HL-60 (cell line): Measurements from ENCODE around the gene TRIO.

ENCODE experiments used
- DNase-seq, 2 experiments: peaks; one replicate each; pipeline ENCODE4 v3.0.0-alpha.2; 2010 to 2020; ENCODE audit warnings: low read depth in 1 of 2, low spot score in 1 of 2
- H3K27ac ChIP-seq: fragments of 250-450 bp; sonication (Bioruptor Pico); replicated peaks from 2 replicates; pipeline ENCODE4 v1.5.1; 2020; ENCODE audit warnings: mild to moderate bottlenecking, moderate library complexity
- H3K27me3 ChIP-seq: fragments of 250-450 bp; sonication (Bioruptor Pico); 2 replicates; pipeline ENCODE4 v1.5.1; 2021; ENCODE audit warnings: mild to moderate bottlenecking, moderate library complexity; ENCODE audit not compliant: insufficient read depth, poor library complexity, severe bottlenecking
- H3K4me3 ChIP-seq: replicated peaks from 2 replicates; pipeline ENCODE4 v1.5.1; 2011; ENCODE audit warnings: mild to moderate bottlenecking, control low read depth, low read length; ENCODE audit not compliant: insufficient read depth
- GABPA ChIP-seq: IDR thresholded peaks from 2 replicates; pipeline ENCODE4 v1.6.1; 2012; ENCODE audit warnings: low read depth
- POLR2AphosphoS5 ChIP-seq: IDR thresholded peaks from 2 replicates; pipeline ENCODE4 v1.6.1; 2012; ENCODE audit warnings: low read depth
- SPI1 ChIP-seq: IDR thresholded peaks from 2 replicates; pipeline ENCODE4 v1.6.1; 2012; ENCODE audit warnings: low read depth, mild to moderate bottlenecking, borderline replicate concordance
- TF ChIP-seq, protein P1 (sequence below): IDR thresholded peaks from one replicate; pipeline ENCODE4 v1.5.1; 2011; ENCODE audit warnings: low read length, control low read depth, inconsistent platforms; ENCODE audit not compliant: insufficient read depth
- TF ChIP-seq, protein P2 (sequence below): IDR thresholded peaks from 2 replicates; pipeline ENCODE4 v1.6.1; 2012; ENCODE audit warnings: low read depth; ENCODE audit not compliant: insufficient replicate concordance

TRIO gene

DNA sequence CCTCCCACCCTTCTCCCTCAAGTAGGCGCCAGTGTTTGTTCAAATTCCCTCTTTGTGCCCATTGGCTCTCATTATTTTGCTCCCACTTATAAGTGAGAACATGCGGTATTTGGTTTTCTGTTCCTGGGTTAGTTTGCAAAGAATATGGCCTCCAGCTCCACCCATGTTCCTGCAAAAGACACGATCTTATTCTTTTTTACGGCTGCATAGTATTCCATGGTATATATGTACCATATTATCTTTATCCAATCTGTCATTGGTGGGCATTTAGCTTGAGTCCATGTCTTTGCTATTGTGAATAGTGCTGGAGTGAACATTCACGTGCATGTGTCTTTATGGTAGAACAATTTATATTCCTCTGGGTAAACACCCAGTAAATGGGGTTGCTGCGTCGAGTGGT lies 375.5 kb downstream of the TRIO start:
- Histone ChIP-seq H3K4me3 (no peak overlapping the region), H3K27ac (no peak overlapping the region), H3K27me3 (no peaks in the 10 kb centered on the region)
- DNase-seq = no peak
- TF ChIP-seq, protein P1, sequence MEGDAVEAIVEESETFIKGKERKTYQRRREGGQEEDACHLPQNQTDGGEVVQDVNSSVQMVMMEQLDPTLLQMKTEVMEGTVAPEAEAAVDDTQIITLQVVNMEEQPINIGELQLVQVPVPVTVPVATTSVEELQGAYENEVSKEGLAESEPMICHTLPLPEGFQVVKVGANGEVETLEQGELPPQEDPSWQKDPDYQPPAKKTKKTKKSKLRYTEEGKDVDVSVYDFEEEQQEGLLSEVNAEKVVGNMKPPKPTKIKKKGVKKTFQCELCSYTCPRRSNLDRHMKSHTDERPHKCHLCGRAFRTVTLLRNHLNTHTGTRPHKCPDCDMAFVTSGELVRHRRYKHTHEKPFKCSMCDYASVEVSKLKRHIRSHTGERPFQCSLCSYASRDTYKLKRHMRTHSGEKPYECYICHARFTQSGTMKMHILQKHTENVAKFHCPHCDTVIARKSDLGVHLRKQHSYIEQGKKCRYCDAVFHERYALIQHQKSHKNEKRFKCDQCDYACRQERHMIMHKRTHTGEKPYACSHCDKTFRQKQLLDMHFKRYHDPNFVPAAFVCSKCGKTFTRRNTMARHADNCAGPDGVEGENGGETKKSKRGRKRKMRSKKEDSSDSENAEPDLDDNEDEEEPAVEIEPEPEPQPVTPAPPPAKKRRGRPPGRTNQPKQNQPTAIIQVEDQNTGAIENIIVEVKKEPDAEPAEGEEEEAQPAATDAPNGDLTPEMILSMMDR = no peak
- TF ChIP-seq SPI1 = no peak
- no peak for TF ChIP-seq GABPA
- TF ChIP-seq, protein P2, sequence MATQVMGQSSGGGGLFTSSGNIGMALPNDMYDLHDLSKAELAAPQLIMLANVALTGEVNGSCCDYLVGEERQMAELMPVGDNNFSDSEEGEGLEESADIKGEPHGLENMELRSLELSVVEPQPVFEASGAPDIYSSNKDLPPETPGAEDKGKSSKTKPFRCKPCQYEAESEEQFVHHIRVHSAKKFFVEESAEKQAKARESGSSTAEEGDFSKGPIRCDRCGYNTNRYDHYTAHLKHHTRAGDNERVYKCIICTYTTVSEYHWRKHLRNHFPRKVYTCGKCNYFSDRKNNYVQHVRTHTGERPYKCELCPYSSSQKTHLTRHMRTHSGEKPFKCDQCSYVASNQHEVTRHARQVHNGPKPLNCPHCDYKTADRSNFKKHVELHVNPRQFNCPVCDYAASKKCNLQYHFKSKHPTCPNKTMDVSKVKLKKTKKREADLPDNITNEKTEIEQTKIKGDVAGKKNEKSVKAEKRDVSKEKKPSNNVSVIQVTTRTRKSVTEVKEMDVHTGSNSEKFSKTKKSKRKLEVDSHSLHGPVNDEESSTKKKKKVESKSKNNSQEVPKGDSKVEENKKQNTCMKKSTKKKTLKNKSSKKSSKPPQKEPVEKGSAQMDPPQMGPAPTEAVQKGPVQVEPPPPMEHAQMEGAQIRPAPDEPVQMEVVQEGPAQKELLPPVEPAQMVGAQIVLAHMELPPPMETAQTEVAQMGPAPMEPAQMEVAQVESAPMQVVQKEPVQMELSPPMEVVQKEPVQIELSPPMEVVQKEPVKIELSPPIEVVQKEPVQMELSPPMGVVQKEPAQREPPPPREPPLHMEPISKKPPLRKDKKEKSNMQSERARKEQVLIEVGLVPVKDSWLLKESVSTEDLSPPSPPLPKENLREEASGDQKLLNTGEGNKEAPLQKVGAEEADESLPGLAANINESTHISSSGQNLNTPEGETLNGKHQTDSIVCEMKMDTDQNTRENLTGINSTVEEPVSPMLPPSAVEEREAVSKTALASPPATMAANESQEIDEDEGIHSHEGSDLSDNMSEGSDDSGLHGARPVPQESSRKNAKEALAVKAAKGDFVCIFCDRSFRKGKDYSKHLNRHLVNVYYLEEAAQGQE = no peak

DNA sequence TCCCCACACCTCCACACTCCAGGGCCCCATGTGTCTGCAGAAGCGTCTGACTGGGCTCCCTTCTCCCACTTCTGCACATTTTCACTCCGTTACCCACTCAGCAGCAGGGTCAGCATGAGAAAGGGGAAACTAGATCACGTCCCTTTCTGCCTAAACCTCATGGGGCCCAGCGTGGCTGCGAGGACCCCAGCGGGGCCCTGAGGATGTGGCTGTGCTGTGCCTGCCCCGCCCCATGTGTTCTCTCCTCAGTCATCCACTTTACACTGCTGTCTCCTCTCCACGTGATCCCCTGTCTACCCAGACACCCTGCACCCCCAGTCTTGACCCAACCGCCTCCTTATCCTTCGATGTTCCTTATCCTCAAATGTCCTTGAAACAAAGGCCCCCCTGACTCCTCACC lies 378.6 kb downstream of the TRIO start:
- TF ChIP-seq POLR2AphosphoS5 = no peak
- TF ChIP-seq, protein P1 = no peak
- TF ChIP-seq, protein P2 = no peak
- TF ChIP-seq GABPA = no peak
- no peak for TF ChIP-seq SPI1
- no peak for DNase-seq

DNA sequence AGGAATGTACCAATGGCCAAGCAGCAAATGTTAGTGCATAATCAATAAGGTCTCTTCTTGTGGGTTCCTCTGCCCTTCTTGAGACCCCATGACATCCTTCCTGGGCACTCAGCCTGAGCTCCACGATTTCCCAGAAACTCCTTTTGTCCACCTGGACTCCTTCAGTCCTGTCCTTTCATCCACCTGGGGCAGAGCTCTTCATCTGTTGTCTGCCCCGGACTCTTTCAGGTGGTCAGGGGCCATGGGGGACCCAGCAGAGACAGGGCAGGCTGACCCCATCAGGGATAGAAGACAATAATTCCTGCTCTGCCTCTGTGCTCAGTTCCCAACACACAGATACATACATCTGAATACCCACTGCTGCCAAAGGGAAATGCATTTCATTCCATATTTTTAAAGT lies 379.6 kb downstream of the TRIO start:
- no peak for DNase-seq
- Histone ChIP-seq H3K27me3 (no peaks in the 10 kb centered on the region), H3K27ac (no peak overlapping the region), H3K4me3 (no peak overlapping the region)
- TF ChIP-seq, protein P1 = no peak
- TF ChIP-seq POLR2AphosphoS5 = no peak
- no peak for TF ChIP-seq SPI1
- TF ChIP-seq, protein P2 = no peak
- no peak for TF ChIP-seq GABPA

More for the DNA sequence above, 378.6 kb downstream of the TRIO start:
- H3K4me3 ChIP-seq = no peak overlapping the region
- H3K27me3 ChIP-seq = no peaks in the 10 kb centered on the region
- H3K27ac ChIP-seq = no peak overlapping the region
